Embryonic facial prominence (tissue), 1 donor: ENCODE data around the gene SERTAD1.
A peak's percentile ranks its signal among the peaks of the same experiment; 100 is the strongest.
"Not testable (repeated sequence)": the region's sequence is repeated elsewhere in the genome, so short reads cannot be mapped to it uniquely, and the experiment has no call there.

ENCODE experiments used
- DNase-seq: peaks from one replicate; pipeline ENCODE4 v3.0.0-alpha.2; 2016; ENCODE audit errors: extremely low spot score

The SERTAD1 gene

GRCh38 chr19:40422748-40423566 is 2.8 kb downstream of the SERTAD1 start:
- no peak for DNase-seq

GRCh38 chr19:40421993-40422747 is 3.6 kb downstream of the SERTAD1 start:
- no peak for DNase-seq

GRCh38 chr19:40420766-40421765 is 4.7 kb downstream of the SERTAD1 start:
- peak; percentile 47 for DNase-seq

GRCh38 chr19:40420451-40420765 is 5.4 kb downstream of the SERTAD1 start:
- no peak for DNase-seq

GRCh38 chr19:40419780-40420179 is 6.0 kb downstream of the SERTAD1 start:
- no peak for DNase-seq

GRCh38 chr19:40419066-40419612 is 6.7 kb downstream of the SERTAD1 start:
- no peak for DNase-seq

GRCh38 chr19:40418040-40418439 is 7.8 kb downstream of the SERTAD1 start:
- DNase-seq: no peak

- DNase-seq: no peak
Observed at GRCh38 chr19:40417643-40417981, 8.2 kb downstream of the SERTAD1 start.

- DNase-seq: no peak
Observed at GRCh38 chr19:40416918-40417642, 8.7 kb downstream of the SERTAD1 start.

GRCh38 chr19:40415768-40416167 is 10.0 kb downstream of the SERTAD1 start:
- no peak for DNase-seq

GRCh38 chr19:40414542-40415535 is 11.0 kb downstream of the SERTAD1 start:
- no peak for DNase-seq

GRCh38 chr19:40413291-40413845 is 12.4 kb downstream of the SERTAD1 start, which contains the start of gene PRX:
Gene PRX, minus strand, starts transcription at chr19:40413378. Its CDS starts 5,446 bp downstream, at chr19:40407932.
- no peak for DNase-seq

- DNase-seq: no peak
Observed at GRCh38 chr19:40412866-40413265, 12.9 kb downstream of the SERTAD1 start.

GRCh38 chr19:40411958-40412499 is 13.8 kb downstream of the SERTAD1 start:
- no peak for DNase-seq

GRCh38 chr19:40411125-40411842 is 14.5 kb downstream of the SERTAD1 start:
- DNase-seq: no peak

- no peak for DNase-seq
Observed at GRCh38 chr19:40410030-40410389, 15.8 kb downstream of the SERTAD1 start.

GRCh38 chr19:40408598-40408925 is 17.2 kb downstream of the SERTAD1 start:
- DNase-seq: not testable (repeated sequence)

GRCh38 chr19:40407714-40408597 is 17.8 kb downstream of the SERTAD1 start:
- no peak for DNase-seq
